Activated CD4-positive, alpha-beta T cell treated with anti-CD3 and anti-CD28 coated beads, Interleukin-2, amount 50 U/mL, for 1 hour (primary cell): ENCODE measurements around the gene CNKSR2.
A peak's percentile ranks its signal among the peaks of the same experiment; 100 is the strongest.

Source experiments
- DNase-seq: peaks from one replicate; pipeline ENCODE4 v3.0.0-alpha.2; 2020

Gene CNKSR2

GRCh38 chrX:21374163-21374993 is at the start of gene CNKSR2:
TSS of gene CNKSR2 (plus strand) at chrX:21374418. CDS start at chrX:21374898, 480 bp downstream.
- peak; percentile 59 for DNase-seq

- DNase-seq = no peak
Measured at GRCh38 chrX:21354725-21355124, 19.5 kb upstream of the CNKSR2 start.

GRCh38 chrX:21355831-21356230 is 18.4 kb upstream of the CNKSR2 start:
- no peak for DNase-seq

GRCh38 chrX:21369613-21370012 is 4.6 kb upstream of the CNKSR2 start:
- DNase-seq = no peak

GRCh38 chrX:21373001-21373400 is 1.2 kb upstream of the CNKSR2 start:
- DNase-seq = no peak

- peak; percentile 10 for DNase-seq
Measured at GRCh38 chrX:21373637-21374162, 518 bp upstream of the CNKSR2 start.

GRCh38 chrX:21374994-21375707 is 933 bp downstream of the CNKSR2 start:
- no peak for DNase-seq

GRCh38 chrX:21375708-21376009 is 1.4 kb downstream of the CNKSR2 start:
- no peak for DNase-seq

- DNase-seq = no peak
Measured at GRCh38 chrX:21376636-21377035, 2.4 kb downstream of the CNKSR2 start.

- no peak for DNase-seq
Measured at GRCh38 chrX:21379991-21380390, 5.8 kb downstream of the CNKSR2 start.

GRCh38 chrX:21382715-21383114 is 8.5 kb downstream of the CNKSR2 start:
- no peak for DNase-seq

- no peak for DNase-seq
Measured at GRCh38 chrX:21383546-21383945, 9.3 kb downstream of the CNKSR2 start.

- no peak for DNase-seq
Measured at GRCh38 chrX:21384178-21384577, 10.0 kb downstream of the CNKSR2 start.

GRCh38 chrX:21394792-21395191 is 20.6 kb downstream of the CNKSR2 start:
- DNase-seq = no peak

GRCh38 chrX:21398426-21398825 is 24.2 kb downstream of the CNKSR2 start:
- no peak for DNase-seq

GRCh38 chrX:21400408-21401121 is 26.3 kb downstream of the CNKSR2 start:
- DNase-seq = no peak

GRCh38 chrX:21408307-21408706 is 34.1 kb downstream of the CNKSR2 start:
- DNase-seq = no peak

GRCh38 chrX:21408788-21409187 is 34.6 kb downstream of the CNKSR2 start:
- no peak for DNase-seq

- DNase-seq = no peak
Measured at GRCh38 chrX:21412029-21412428, 37.8 kb downstream of the CNKSR2 start.

- DNase-seq = no peak
Measured at GRCh38 chrX:21412883-21413282, 38.7 kb downstream of the CNKSR2 start.

- no peak for DNase-seq
Measured at GRCh38 chrX:21427086-21427485, 52.9 kb downstream of the CNKSR2 start.

- no peak for DNase-seq
Measured at GRCh38 chrX:21437036-21437435, 62.8 kb downstream of the CNKSR2 start.

- no peak for DNase-seq
Measured at GRCh38 chrX:21438792-21439191, 64.6 kb downstream of the CNKSR2 start.

GRCh38 chrX:21440911-21441310 is 66.7 kb downstream of the CNKSR2 start:
- DNase-seq = no peak
